GM10248 (cell line): ENCODE results near the gene ERMAP.

Experiments
- CTCF ChIA-PET: fragments of 300-600 bp; sonication (Branson Sonifier 250); formaldehyde crosslinking; extraction: SDS; loops from one replicate; lab custom pipeline; 2021; ENCODE audit warnings: antibody characterized with exemption; lab: Yijun Ruan, JAX
- POLR2A ChIA-PET: fragments of 350-650 bp; sonication (Branson Sonifier 250); formaldehyde crosslinking; extraction: SDS; loops from one replicate; lab custom pipeline; 2020; ENCODE audit warnings: antibody characterized with exemption; lab: Yijun Ruan, JAX
- DNase-seq: peaks from one replicate; pipeline ENCODE4 v3.0.0; 2012; ENCODE audit errors: extremely low spot score
- CTCF ChIP-seq: IDR thresholded peaks from 2 replicates; pipeline ENCODE4 v1.5.1; 2012; ENCODE audit warnings: mild to moderate bottlenecking, low read depth; ENCODE audit errors: extremely low read depth, missing control alignments, control extremely low read depth

ERMAP gene

GRCh38 chr1:42847721-42848460, 31.0 kb downstream of the ERMAP start:
- DNase-seq = no peak
- no peak for TF ChIP-seq CTCF
- ChIA-PET POLR2A (no interaction called here), CTCF (interaction anchor here (1.6 to 3.3 kb wide), 7 partner anchors 8 to 226 kb away, joined by 4 to 26 read pairs (median 6); no protein-coding TSS in a partner anchor)

- no peak for DNase-seq
- no peak for TF ChIP-seq CTCF
- ChIA-PET POLR2A (no interaction called here), CTCF (interaction anchor here (1.4 to 3.3 kb wide), 5 partner anchors 9 to 71 kb away, joined by 3 to 26 read pairs (median 6); no protein-coding TSS in a partner anchor)
Observed at GRCh38 chr1:42848823-42849537, 32.1 kb downstream of the ERMAP start.

- ChIA-PET POLR2A (no interaction called here), CTCF (interaction anchor here (1.0 to 2.3 kb wide), 5 partner anchors 10 to 224 kb away, joined by 3 to 6 read pairs (median 3); no protein-coding TSS in a partner anchor)
- TF ChIP-seq CTCF = no peak
- DNase-seq = no peak
Observed at GRCh38 chr1:42849944-42850343, 33.0 kb downstream of the ERMAP start.

- DNase-seq = no peak
- POLR2A ChIA-PET = no interaction called here
- CTCF ChIA-PET = interaction anchor here (1.4 kb wide), 1 partner anchor 72 kb away, joined by 3 read pairs; no protein-coding TSS in a partner anchor
- no peak for TF ChIP-seq CTCF
Observed at GRCh38 chr1:42851420-42851819, 34.5 kb downstream of the ERMAP start.

- POLR2A ChIA-PET = no interaction called here
- CTCF ChIA-PET = interaction anchor here (1.4 kb wide), 1 partner anchor 71 kb away, joined by 3 read pairs; no protein-coding TSS in a partner anchor
Observed at GRCh38 chr1:42851960-42852607, 35.2 kb downstream of the ERMAP start.

More at GRCh38 chr1:42851960-42852607, 35.2 kb downstream of the ERMAP start:
- DNase-seq = no peak
- TF ChIP-seq CTCF = no peak
